ENCODE data around the gene NUP210.
A peak's percentile ranks its signal among the peaks of the same experiment; 100 is the strongest.

The NUP210 gene

GRCh38 chr3:13287833-13288232, 132.3 kb downstream of the NUP210 start:
- no peaks in the 10 kb centered on the region for H3K4me1 ChIP-seq (ENCODE audit: control insufficient read depth, insufficient read depth, low read length, poor library complexity, severe bottlenecking)
- H3K27ac ChIP-seq (ENCODE audit: low read depth, low read length, severe bottlenecking), result no peak overlapping the region
- H3K9me3 ChIP-seq (ENCODE audit: control insufficient read depth, low read length), result peaks cover 24% of the 10 kb centered on the region
- no peaks in the 10 kb centered on the region for H3K36me3 ChIP-seq (ENCODE audit: control insufficient read depth, insufficient read depth, low read length)
- no peak overlapping the region for H3K4me3 ChIP-seq (ENCODE audit: extremely low read depth, insufficient read depth, low read length, poor library complexity, severe bottlenecking)
- 20 to 58% methylated on average over 1 to 2 of the region's 4 CpGs for WGBS, 2 experiments (ENCODE audit: insufficient coverage in 2 of 2)

- no peaks in the 10 kb centered on the region for H3K4me1 ChIP-seq (ENCODE audit: control insufficient read depth, insufficient read depth, low read length, poor library complexity, severe bottlenecking)
- no peak overlapping the region for H3K27ac ChIP-seq (ENCODE audit: low read depth, low read length, severe bottlenecking)
- H3K9me3 ChIP-seq (ENCODE audit: control insufficient read depth, low read length), result peaks cover 24% of the 10 kb centered on the region
- no peak overlapping the region for H3K4me3 ChIP-seq (ENCODE audit: extremely low read depth, insufficient read depth, low read length, poor library complexity, severe bottlenecking)
- WGBS, 2 experiments (ENCODE audit: insufficient coverage in 2 of 2), result no CpG with 5 or more reads among the region's 2 CpGs
- no peaks in the 10 kb centered on the region for H3K36me3 ChIP-seq (ENCODE audit: control insufficient read depth, insufficient read depth, low read length)
Observed at GRCh38 chr3:13286873-13287272, 133.2 kb downstream of the NUP210 start.

GRCh38 chr3:13285007-13285567, 135.0 kb downstream of the NUP210 start:
- whole genome bisulfite sequencing, 2 experiments (ENCODE audit: insufficient coverage in 2 of 2), result 95 to 98% methylated on average over 4 to 8 of the region's 11 CpGs

DNA sequence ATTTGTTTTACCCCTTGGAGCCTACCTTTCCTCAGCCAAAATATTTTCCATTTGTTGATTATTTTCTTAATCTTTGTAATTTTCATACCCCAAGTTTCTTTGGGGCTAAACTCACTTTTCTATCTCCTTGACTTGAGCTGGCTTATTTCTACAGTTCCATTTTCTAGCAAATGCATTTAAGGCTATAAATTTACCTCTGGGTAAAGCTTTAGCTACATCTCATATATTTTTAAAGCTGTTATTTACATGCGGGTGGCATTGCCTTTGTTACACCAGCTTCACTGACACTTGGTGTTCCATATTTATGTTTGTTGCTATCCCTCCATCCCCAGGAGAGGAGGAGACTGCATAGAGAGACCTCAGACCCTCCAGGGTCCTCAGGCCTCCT, 136.3 kb downstream of the NUP210 start:
- no peak overlapping the region for H3K4me3 ChIP-seq (ENCODE audit: extremely low read depth, insufficient read depth, low read length, poor library complexity, severe bottlenecking)
- H3K4me1 ChIP-seq (ENCODE audit: control insufficient read depth, insufficient read depth, low read length, poor library complexity, severe bottlenecking), result peaks cover 15% of the 10 kb centered on the region
- H3K27ac ChIP-seq (ENCODE audit: low read depth, low read length, severe bottlenecking), result no peak overlapping the region
- H3K9me3 ChIP-seq (ENCODE audit: control insufficient read depth, low read length), result peaks cover 24% of the 10 kb centered on the region
- 100% methylated on average over 1 of the region's 1 CpG; no CpG with 5 or more reads in 1 of the 2 experiments for WGBS, 2 experiments (ENCODE audit: insufficient coverage in 2 of 2)
- no peaks in the 10 kb centered on the region for H3K36me3 ChIP-seq (ENCODE audit: control insufficient read depth, insufficient read depth, low read length)

More at GRCh38 chr3:13285007-13285567, 135.0 kb downstream of the NUP210 start:
- no peak overlapping the region for H3K4me3 ChIP-seq (ENCODE audit: extremely low read depth, insufficient read depth, low read length, poor library complexity, severe bottlenecking)
- H3K4me1 ChIP-seq (ENCODE audit: control insufficient read depth, insufficient read depth, low read length, poor library complexity, severe bottlenecking), result peaks cover 8% of the 10 kb centered on the region
- no peaks in the 10 kb centered on the region for H3K36me3 ChIP-seq (ENCODE audit: control insufficient read depth, insufficient read depth, low read length)
- peaks cover 24% of the 10 kb centered on the region for H3K9me3 ChIP-seq (ENCODE audit: control insufficient read depth, low read length)
- no peak overlapping the region for H3K27ac ChIP-seq (ENCODE audit: low read depth, low read length, severe bottlenecking)

DNA sequence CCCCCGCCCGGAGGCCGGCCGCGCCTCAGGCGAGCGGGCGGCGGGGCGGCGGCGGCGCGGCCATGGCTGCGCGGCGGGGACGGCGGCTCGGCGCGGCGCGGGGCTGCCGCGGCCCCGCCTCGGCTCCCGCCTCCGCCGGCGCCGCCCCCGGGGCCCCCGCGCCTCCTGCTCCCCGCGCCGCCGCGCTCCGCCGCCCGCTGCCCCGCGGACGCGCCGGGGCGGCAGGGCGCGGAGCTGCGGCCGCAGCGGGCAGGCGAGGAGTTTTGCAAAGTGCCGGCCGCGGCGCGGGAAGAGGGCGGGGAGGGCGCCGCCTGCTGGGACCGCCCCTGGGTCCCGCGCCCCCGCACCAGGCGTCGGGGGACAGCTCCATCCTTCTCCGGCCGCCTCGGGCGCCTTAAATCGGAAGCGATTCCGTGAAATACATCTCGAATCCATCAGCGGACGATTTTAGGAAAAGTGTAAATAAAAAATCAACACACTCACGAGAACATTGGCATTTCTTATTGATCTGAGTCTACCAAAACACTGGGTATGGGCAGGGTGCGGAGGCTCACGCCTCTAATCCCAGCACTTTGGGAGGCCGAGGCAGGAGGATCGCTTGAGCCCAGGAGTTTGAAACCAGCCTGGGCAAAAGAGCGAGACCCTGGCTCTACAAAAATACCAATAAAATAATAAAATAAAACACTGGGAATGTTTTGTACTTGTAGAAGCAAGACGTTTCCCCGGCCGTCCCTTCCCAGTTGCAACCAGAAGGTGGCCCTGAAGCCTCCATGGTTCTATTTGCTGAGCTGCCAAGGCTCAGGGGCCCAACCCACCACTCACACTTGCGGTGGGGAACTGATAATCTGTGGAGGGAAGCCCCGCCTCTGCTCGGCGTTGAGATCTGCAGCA, 136.9 kb downstream of the NUP210 start:
- Histone ChIP-seq H3K4me3 (ENCODE audit: extremely low read depth, insufficient read depth, low read length, poor library complexity, severe bottlenecking) (peak overlapping the region; percentile 49), H3K36me3 (ENCODE audit: control insufficient read depth, insufficient read depth, low read length) (no peaks in the 10 kb centered on the region), H3K27ac (ENCODE audit: low read depth, low read length, severe bottlenecking) (no peak overlapping the region), H3K4me1 (ENCODE audit: control insufficient read depth, insufficient read depth, low read length, poor library complexity, severe bottlenecking) (peaks cover 19% of the 10 kb centered on the region), H3K9me3 (ENCODE audit: control insufficient read depth, low read length) (peaks cover 24% of the 10 kb centered on the region)
- WGBS, 2 experiments (ENCODE audit: insufficient coverage in 2 of 2), result 5 to 7% methylated on average over 24 to 64 of the region's 93 CpGs

DNA sequence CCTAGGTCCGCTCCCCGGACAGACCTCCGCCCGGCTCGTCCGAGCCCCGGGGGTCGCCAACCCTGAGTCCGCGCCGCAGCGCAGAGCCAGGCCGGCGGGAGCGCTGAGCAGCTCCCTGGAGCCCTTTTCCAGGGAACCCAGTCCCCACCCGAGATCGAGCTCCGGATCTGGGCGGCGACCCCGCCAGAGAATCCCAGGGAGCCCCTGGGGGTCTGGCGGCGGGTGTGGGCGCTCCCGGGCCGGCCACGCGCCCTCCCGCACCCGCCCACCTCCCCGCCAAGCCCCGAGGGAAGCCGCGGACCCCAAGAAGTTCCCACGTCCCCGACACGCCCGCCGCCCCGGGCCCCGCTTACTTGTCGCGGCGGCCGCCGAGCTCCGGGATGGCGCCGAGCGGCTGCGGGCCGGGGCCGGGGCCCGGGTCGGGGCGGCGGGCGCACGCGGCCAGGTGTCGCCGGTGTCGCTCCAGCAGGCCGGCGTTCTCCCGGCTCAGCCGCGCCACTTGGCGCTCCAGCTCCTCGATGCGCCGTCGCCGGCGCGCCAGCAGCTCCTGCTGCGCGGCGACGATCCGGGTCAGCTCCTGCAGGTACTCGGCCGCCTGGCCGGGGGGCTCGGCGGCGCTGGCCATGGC, 137.7 kb downstream of the NUP210 start:
- WGBS, 2 experiments (ENCODE audit: insufficient coverage in 2 of 2), result 0 to 1% methylated on average over 70 to 76 of the region's 87 CpGs
- Histone ChIP-seq H3K4me1 (ENCODE audit: control insufficient read depth, insufficient read depth, low read length, poor library complexity, severe bottlenecking) (peaks cover 26% of the 10 kb centered on the region), H3K27ac (ENCODE audit: low read depth, low read length, severe bottlenecking) (no peak overlapping the region), H3K9me3 (ENCODE audit: control insufficient read depth, low read length) (peaks cover 24% of the 10 kb centered on the region), H3K4me3 (ENCODE audit: extremely low read depth, insufficient read depth, low read length, poor library complexity, severe bottlenecking) (peak overlapping the region; percentile 49), H3K36me3 (ENCODE audit: control insufficient read depth, insufficient read depth, low read length) (no peaks in the 10 kb centered on the region)

DNA sequence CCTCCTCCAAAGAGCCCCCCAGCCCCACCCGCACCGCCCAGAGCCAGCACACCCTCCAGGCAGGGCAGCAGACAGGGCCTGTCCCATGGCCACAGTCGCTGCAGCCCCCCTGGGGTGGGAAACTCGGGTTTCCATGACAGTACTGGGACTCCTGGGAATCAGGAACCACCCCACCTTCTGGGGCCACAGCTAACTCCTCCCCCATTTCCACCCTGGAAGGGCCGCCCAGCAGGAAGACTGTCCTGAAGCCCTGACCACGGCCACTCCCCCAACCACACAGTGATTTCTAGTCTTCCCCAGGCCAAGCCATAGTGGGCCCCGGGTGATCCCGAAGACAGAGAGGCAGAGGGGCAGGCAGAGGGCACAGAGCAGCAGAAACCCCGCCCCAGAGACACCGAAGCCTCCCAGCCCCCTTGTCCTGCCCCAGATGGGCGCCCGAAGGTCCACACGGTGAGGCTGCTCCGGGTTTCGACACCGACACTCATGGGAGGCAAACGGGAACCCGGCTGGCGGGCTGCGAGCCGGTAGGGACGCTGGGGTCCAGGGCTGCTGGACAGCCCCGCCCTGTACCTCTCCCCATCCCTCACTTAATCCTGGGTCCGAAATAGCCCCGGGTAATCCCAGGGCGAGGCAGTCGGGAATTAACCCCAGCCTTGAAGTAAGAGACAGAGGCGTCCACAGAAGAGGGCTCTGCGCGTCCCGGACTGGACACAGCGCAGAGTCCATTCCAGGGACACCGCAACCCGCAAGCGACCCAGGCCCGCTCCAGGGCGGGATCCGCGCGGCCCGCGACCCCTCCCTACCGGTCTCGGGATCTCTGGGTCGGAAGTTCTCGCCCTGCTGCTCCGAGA, 138.4 kb downstream of the NUP210 start:
- Histone ChIP-seq H3K9me3 (ENCODE audit: control insufficient read depth, low read length) (peaks cover 18% of the 10 kb centered on the region), H3K4me1 (ENCODE audit: control insufficient read depth, insufficient read depth, low read length, poor library complexity, severe bottlenecking) (peaks cover 34% of the 10 kb centered on the region), H3K4me3 (ENCODE audit: extremely low read depth, insufficient read depth, low read length, poor library complexity, severe bottlenecking) (peak overlapping the region; percentile 49), H3K27ac (ENCODE audit: low read depth, low read length, severe bottlenecking) (no peak overlapping the region), H3K36me3 (ENCODE audit: control insufficient read depth, insufficient read depth, low read length) (no peaks in the 10 kb centered on the region)
- WGBS, 2 experiments (ENCODE audit: insufficient coverage in 2 of 2), result 2 to 4% methylated on average over 35 to 39 of the region's 47 CpGs

- peaks cover 13% of the 10 kb centered on the region for H3K9me3 ChIP-seq (ENCODE audit: control insufficient read depth, low read length)
- peaks cover 34% of the 10 kb centered on the region for H3K4me1 ChIP-seq (ENCODE audit: control insufficient read depth, insufficient read depth, low read length, poor library complexity, severe bottlenecking)
- peak overlapping the region; percentile 49 for H3K4me3 ChIP-seq (ENCODE audit: extremely low read depth, insufficient read depth, low read length, poor library complexity, severe bottlenecking)
- no peaks in the 10 kb centered on the region for H3K36me3 ChIP-seq (ENCODE audit: control insufficient read depth, insufficient read depth, low read length)
- no peak overlapping the region for H3K27ac ChIP-seq (ENCODE audit: low read depth, low read length, severe bottlenecking)
- WGBS, 2 experiments (ENCODE audit: insufficient coverage in 2 of 2), result 63 to 70% methylated on average over 17 to 18 of the region's 19 CpGs
Observed at GRCh38 chr3:13280811-13281506, 139.2 kb downstream of the NUP210 start.

DNA sequence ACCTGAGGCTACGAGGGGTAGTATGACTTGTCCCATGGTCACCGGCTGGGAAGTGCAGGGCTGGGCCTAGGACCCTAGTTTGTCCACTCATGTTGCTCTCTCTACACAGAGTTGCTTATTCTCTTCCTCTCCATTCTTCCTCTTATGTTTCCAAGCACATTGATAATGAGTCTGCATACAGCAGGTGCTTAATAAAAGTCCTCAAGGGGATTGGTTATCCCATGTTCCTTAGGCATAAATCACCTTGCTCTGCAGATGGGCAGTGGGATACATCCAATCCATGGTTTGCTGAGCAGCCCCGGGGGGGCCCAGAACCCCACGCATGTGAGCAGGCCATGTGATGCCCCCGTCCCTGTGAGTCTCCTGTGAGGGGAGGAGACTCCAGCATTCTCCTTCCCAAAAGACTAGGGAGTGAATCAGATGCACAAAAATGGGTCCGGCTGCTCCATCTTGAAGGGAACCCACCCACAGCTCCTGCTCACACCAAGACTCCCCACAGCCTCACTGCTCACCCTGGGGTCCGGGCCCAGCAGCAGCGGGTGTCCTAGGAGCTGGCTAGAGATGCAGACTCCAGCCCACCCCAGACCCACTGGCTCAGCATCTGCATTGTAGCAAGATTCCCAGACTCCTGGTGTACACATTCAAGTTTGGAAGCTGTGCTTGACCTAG, 139.9 kb downstream of the NUP210 start:
- 95 to 96% methylated on average over 7 of the region's 8 CpGs for WGBS, 2 experiments (ENCODE audit: insufficient coverage in 2 of 2)
- no peaks in the 10 kb centered on the region for H3K36me3 ChIP-seq (ENCODE audit: control insufficient read depth, insufficient read depth, low read length)
- no peak overlapping the region for H3K27ac ChIP-seq (ENCODE audit: low read depth, low read length, severe bottlenecking)
- peaks cover 13% of the 10 kb centered on the region for H3K9me3 ChIP-seq (ENCODE audit: control insufficient read depth, low read length)
- H3K4me3 ChIP-seq (ENCODE audit: extremely low read depth, insufficient read depth, low read length, poor library complexity, severe bottlenecking), result no peak overlapping the region
- H3K4me1 ChIP-seq (ENCODE audit: control insufficient read depth, insufficient read depth, low read length, poor library complexity, severe bottlenecking), result peaks cover 34% of the 10 kb centered on the region

Measured in mesodermal cell (in vitro differentiated cells).